Effector memory CD8-positive, alpha-beta T cell (primary cell): ENCODE results near the gene PLD1.
"Not testable (repeated sequence)": the region's sequence is repeated elsewhere in the genome, so short reads cannot be mapped to it uniquely, and the experiment has no call there.

ENCODE experiments used
- ATAC-seq: fragments of 150-1000 bp; cut with Tn5 transposase; replicated peaks from 2 replicates; pipeline ENCODE4 v1.10.0; 2021; ENCODE audit warnings: mild to moderate bottlenecking, moderate library complexity
- DNase-seq, 3 experiments: peaks; one replicate each; pipeline ENCODE4 v3.0.0; 2021
- H3K27ac Mint-ChIP-seq, 2 donors: one replicate each; pipeline ENCODE4 v1.8.0; 2022; ENCODE audit warnings: mild to moderate bottlenecking in 2 of 2, mixed read lengths in 2 of 2, moderate library complexity in 2 of 2
- H3K27me3 Mint-ChIP-seq, 2 donors: one replicate each; pipeline ENCODE4 v1.8.0; 2022; ENCODE audit warnings: mixed read lengths in 2 of 2
- H3K36me3 Mint-ChIP-seq: one replicate; pipeline ENCODE4 v1.8.0; 2022; ENCODE audit warnings: mild to moderate bottlenecking, moderate library complexity, mixed read lengths; ENCODE audit not compliant: insufficient read depth
- H3K4me1 Mint-ChIP-seq, 2 donors: one replicate each; pipeline ENCODE4 v1.8.0; 2022; ENCODE audit warnings: low read depth in 2 of 2, mixed read lengths in 2 of 2
- H3K4me3 Mint-ChIP-seq, 2 donors: one replicate each; pipeline ENCODE4 v1.8.0; 2022; ENCODE audit warnings: mild to moderate bottlenecking in 2 of 2, mixed read lengths in 2 of 2, moderate library complexity in 2 of 2
- H3K9me3 Mint-ChIP-seq, 2 donors: one replicate each; pipeline ENCODE4 v1.8.0; 2022; ENCODE audit warnings: mixed read lengths in 2 of 2

PLD1 gene

GRCh38 chr3:171712171-171712938 is 97.9 kb downstream of the PLD1 start:
- DNase-seq (no peak), ATAC-seq (no peak)
- H3K9me3 Mint-ChIP-seq = peaks cover 0 to 5% of the 10 kb centered on the region in 2 donors
- H3K27ac Mint-ChIP-seq = no peak overlapping the region
- H3K4me1 Mint-ChIP-seq = peaks cover 0 to 3% of the 10 kb centered on the region in 2 donors
- peaks cover 0 to 14% of the 10 kb centered on the region in 2 donors for H3K27me3 Mint-ChIP-seq
- H3K36me3 Mint-ChIP-seq = peaks cover 8% of the 10 kb centered on the region
- H3K4me3 Mint-ChIP-seq = no peak overlapping the region

GRCh38 chr3:171711461-171712170 is 98.7 kb downstream of the PLD1 start:
- peaks cover 0 to 3% of the 10 kb centered on the region in 2 donors for H3K4me1 Mint-ChIP-seq
- peaks cover 0 to 14% of the 10 kb centered on the region in 2 donors for H3K27me3 Mint-ChIP-seq
- no peak for DNase-seq

DNA sequence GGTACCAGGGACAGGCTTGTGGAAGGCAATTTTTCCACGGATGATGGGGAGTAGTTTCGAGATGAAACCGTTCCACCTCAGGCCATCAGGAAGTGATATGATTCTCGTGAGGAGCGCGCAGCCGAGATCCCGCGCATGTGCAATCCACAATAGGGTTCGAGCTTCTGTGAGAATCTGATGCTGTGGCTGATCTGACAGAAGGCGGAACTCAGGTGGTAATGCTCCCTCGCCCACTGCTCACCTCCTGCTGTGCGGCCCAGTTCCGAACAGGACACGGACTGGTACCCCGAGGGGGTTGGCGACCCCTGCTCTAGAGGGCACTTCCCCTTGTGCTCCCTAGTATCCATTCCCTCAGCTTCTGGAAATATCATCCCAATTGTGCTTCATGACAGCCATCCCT is 99.9 kb downstream of the PLD1 start:
- H3K36me3 Mint-ChIP-seq = peaks cover 8% of the 10 kb centered on the region
- peaks cover 0 to 3% of the 10 kb centered on the region in 2 donors for H3K4me1 Mint-ChIP-seq
- no peak overlapping the region for H3K27ac Mint-ChIP-seq
- DNase-seq (no peak), ATAC-seq (no peak)
- H3K9me3 Mint-ChIP-seq = peaks cover 0 to 3% of the 10 kb centered on the region in 2 donors
- peaks cover 0 to 10% of the 10 kb centered on the region in 2 donors for H3K27me3 Mint-ChIP-seq
- H3K4me3 Mint-ChIP-seq = no peak overlapping the region

More at GRCh38 chr3:171711461-171712170, 98.7 kb downstream of the PLD1 start:
- peaks cover 0 to 5% of the 10 kb centered on the region in 2 donors for H3K9me3 Mint-ChIP-seq
- no peak for ATAC-seq
- H3K4me3 Mint-ChIP-seq = no peak overlapping the region
- no peak overlapping the region for H3K27ac Mint-ChIP-seq
- peaks cover 8% of the 10 kb centered on the region for H3K36me3 Mint-ChIP-seq

DNA sequence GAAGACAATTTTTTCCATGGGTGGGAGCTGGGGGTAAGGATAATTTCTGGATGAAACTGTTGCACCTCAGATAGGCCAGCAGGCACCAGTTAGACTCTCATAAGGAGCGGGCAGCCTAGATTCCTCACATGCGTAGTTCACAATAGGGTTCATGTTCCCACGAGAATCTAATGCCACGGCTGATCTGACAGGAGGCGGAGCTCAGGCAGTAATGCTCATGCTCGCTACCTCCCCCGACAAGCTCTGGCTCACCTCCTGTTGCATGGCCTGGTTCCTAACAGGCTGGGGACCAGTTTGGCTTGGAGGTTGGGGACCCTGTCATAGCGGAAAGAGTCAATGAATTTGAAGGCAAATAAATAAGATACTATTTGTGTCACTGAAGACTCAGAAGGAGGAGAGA is 105.5 kb downstream of the PLD1 start:
- H3K9me3 Mint-ChIP-seq = no peaks in the 10 kb centered on the region
- H3K27me3 Mint-ChIP-seq = peaks cover 0 to 14% of the 10 kb centered on the region in 2 donors
- no peaks in the 10 kb centered on the region for H3K4me1 Mint-ChIP-seq
- peak overlapping the region in 1 of 2 donors; percentile 6 for H3K27ac Mint-ChIP-seq
- peaks cover 4% of the 10 kb centered on the region for H3K36me3 Mint-ChIP-seq
- ATAC-seq (no peak), DNase-seq (no peak)
- H3K4me3 Mint-ChIP-seq = no peak overlapping the region

DNA sequence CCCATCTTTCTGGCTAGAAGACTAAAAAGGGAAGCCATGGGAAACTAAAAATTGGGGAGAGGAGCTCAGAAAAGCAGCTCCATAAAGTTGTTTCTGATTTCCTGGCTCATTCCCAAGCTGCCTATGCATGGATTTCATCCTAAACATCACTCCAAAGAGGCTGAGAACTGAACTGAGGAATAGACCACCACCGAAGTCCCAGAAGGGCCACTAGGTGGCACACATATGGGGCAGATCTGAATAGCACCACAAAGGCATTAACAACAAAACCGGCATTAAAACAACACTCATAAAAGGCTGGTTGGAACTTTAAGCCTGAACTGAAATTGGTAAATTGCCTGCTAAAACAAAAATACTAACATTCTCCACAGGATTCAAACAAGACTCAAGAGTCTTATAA is 106.3 kb downstream of the PLD1 start:
- Mint-ChIP-seq H3K27me3 (peaks cover 0 to 19% of the 10 kb centered on the region in 2 donors), H3K9me3 (no peaks in the 10 kb centered on the region), H3K4me3 (no peak overlapping the region), H3K36me3 (peaks cover 5% of the 10 kb centered on the region), H3K4me1 (no peaks in the 10 kb centered on the region), H3K27ac (no peak overlapping the region)
- ATAC-seq (peak; percentile 68), DNase-seq (peak; percentile 7 to 23 (median 21))

DNA sequence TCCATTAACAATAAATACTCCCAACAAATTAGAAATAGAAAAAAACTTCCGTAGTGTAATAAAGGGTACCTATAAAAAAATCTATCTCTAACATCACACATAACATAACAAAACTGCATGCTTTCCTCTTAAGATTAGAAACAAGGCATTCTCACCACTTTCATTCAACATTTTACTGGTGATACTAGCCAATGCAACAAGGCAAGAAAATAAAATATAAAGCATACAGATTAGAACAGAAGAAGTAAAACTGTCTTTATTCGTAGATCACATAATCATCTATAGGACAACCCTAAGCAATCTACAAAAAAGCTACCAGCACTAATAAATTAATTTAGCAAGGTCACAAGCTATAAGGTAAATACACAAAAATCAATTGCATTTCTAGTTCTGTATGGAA is 107.1 kb downstream of the PLD1 start:
- DNase-seq = no peak
- no peak overlapping the region for H3K4me3 Mint-ChIP-seq
- peaks cover 0 to 23% of the 10 kb centered on the region in 2 donors for H3K27me3 Mint-ChIP-seq
- no peaks in the 10 kb centered on the region for H3K9me3 Mint-ChIP-seq
- ATAC-seq = no peak
- peaks cover 5% of the 10 kb centered on the region for H3K36me3 Mint-ChIP-seq
- no peaks in the 10 kb centered on the region for H3K4me1 Mint-ChIP-seq
- no peak overlapping the region for H3K27ac Mint-ChIP-seq

GRCh38 chr3:171700653-171701052 is 109.6 kb downstream of the PLD1 start:
- no peak for ATAC-seq
- no peak overlapping the region for H3K27ac Mint-ChIP-seq
- peaks cover 5% of the 10 kb centered on the region for H3K36me3 Mint-ChIP-seq
- no peaks in the 10 kb centered on the region for H3K9me3 Mint-ChIP-seq
- no peaks in the 10 kb centered on the region for H3K4me1 Mint-ChIP-seq
- no peak for DNase-seq
- H3K27me3 Mint-ChIP-seq = peaks cover 7 to 32% of the 10 kb centered on the region in 2 donors
- no peak overlapping the region for H3K4me3 Mint-ChIP-seq

GRCh38 chr3:171700157-171700556 is 110.1 kb downstream of the PLD1 start:
- Mint-ChIP-seq H3K36me3 (peaks cover 5% of the 10 kb centered on the region), H3K4me1 (no peaks in the 10 kb centered on the region), H3K4me3 (no peak overlapping the region), H3K9me3 (no peaks in the 10 kb centered on the region), H3K27ac (no peak overlapping the region), H3K27me3 (peaks cover 7 to 32% of the 10 kb centered on the region in 2 donors)
- DNase-seq (no peak), ATAC-seq (no peak)

DNA sequence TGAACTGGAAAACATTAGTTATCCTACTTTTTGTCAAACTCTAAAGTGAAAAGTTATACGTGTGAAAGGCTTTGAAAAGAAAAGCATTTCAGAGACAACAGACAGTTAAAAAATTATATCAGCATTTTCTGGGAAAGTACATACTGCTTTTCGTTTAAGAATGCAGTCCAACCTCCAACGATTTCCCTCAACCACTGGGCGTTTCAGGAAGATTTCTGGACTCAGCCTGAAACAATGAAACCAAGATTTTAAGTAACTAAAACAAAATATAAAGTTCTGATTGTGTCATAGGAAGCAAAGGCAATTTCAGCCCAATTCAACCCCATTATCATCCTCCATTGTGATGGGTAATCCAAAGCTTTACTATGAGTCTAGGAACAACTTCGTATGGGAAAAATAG is 110.7 kb downstream of the PLD1 start:
- Mint-ChIP-seq H3K4me3 (no peak overlapping the region), H3K27me3 (peaks cover 7 to 32% of the 10 kb centered on the region in 2 donors), H3K36me3 (peaks cover 5% of the 10 kb centered on the region), H3K9me3 (no peaks in the 10 kb centered on the region), H3K27ac (no peak overlapping the region), H3K4me1 (no peaks in the 10 kb centered on the region)
- DNase-seq = no peak
- no peak for ATAC-seq

DNA sequence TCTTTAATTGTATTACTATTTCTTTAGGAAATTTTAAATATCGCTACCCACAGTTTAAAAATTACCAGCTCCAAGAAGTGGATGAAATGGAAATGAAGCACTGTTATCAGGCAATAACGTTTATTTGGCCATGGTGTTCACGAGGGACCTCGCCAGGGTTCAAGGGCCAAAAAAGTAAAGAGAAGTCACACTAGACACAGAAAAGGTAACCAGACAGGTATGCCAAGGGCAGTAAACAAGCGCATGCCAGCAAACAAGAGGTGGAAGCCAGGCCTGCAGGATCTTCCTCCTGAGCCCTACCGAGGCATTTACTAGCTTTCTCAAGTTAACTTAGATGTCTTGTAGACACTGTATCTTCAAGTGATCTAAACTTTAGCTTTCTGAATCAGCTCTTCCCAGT is 113.5 kb downstream of the PLD1 start:
- no peaks in the 10 kb centered on the region for H3K9me3 Mint-ChIP-seq
- peaks cover 6% of the 10 kb centered on the region for H3K36me3 Mint-ChIP-seq
- no peak overlapping the region for H3K4me3 Mint-ChIP-seq
- ATAC-seq = no peak
- H3K27ac Mint-ChIP-seq = no peak overlapping the region
- no peak for DNase-seq
- no peaks in the 10 kb centered on the region for H3K4me1 Mint-ChIP-seq
- H3K27me3 Mint-ChIP-seq = peaks cover 7 to 32% of the 10 kb centered on the region in 2 donors

GRCh38 chr3:171695426-171695825 is 114.9 kb downstream of the PLD1 start:
- no peak for DNase-seq

DNA sequence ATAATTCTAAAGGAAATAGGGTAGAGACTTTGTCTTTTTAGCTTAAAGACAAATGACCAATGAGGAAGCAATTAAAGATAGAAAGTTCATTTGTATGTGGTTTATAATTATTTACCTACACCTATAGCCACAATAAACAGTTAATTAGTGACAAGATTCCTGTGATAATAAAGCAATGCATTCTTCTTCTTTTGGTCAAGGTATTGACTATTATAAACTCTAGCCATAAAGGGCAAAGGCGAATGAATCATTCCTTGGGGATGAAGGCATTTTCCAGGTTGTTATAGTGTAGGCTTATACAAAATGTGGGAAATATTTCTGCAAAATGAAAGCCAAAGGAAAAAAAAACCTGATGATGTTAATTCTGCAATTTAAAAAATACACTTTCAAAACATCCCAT is 115.4 kb downstream of the PLD1 start:
- Mint-ChIP-seq H3K9me3 (no peaks in the 10 kb centered on the region), H3K4me3 (no peak overlapping the region), H3K36me3 (peaks cover 5% of the 10 kb centered on the region), H3K27ac (no peak overlapping the region), H3K4me1 (peaks cover 3 to 4% of the 10 kb centered on the region in 2 donors), H3K27me3 (peaks cover 7 to 18% of the 10 kb centered on the region in 2 donors)
- ATAC-seq = no peak
- no peak for DNase-seq

More at GRCh38 chr3:171695426-171695825, 114.9 kb downstream of the PLD1 start:
- Mint-ChIP-seq H3K27ac (no peak overlapping the region), H3K4me3 (no peak overlapping the region), H3K36me3 (peaks cover 8% of the 10 kb centered on the region), H3K4me1 (peaks cover under 1 to 1% of the 10 kb centered on the region in 2 donors), H3K27me3 (peaks cover 7 to 24% of the 10 kb centered on the region in 2 donors), H3K9me3 (no peaks in the 10 kb centered on the region)
- ATAC-seq = no peak

DNA sequence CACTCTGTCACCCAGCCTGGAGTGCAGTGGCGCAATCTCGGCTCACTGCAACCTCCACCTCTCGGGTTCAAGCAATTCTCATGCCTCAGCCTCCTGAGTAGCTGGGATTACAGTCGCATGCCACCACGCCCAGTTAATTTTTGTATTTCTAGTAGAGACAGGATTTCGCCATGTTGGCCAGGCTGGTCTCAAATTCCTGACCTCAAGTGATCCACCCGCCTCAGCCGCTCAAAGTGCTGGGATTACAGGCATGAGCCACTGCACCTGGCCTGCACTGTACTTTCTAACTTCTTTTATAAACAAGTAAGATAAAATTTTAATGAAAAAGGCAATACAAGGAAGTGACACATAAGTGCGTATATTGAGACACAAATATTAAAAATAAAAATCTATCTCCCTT is 117.7 kb downstream of the PLD1 start:
- H3K4me1 Mint-ChIP-seq, H3K9me3 Mint-ChIP-seq, H3K27me3 Mint-ChIP-seq, H3K4me3 Mint-ChIP-seq, ATAC-seq, H3K27ac Mint-ChIP-seq, DNase-seq, H3K36me3 Mint-ChIP-seq: not testable (repeated sequence)

- Mint-ChIP-seq H3K36me3 (peaks cover 3% of the 10 kb centered on the region), H3K27me3 (no peaks in the 10 kb centered on the region), H3K27ac (no peak overlapping the region), H3K9me3 (no peaks in the 10 kb centered on the region), H3K4me1 (peaks cover 3 to 4% of the 10 kb centered on the region in 2 donors), H3K4me3 (no peak overlapping the region)
- ATAC-seq (no peak), DNase-seq (no peak)
Observed at GRCh38 chr3:171691485-171691884, 118.8 kb downstream of the PLD1 start.
